ENCODE data around the gene RELT.

RELT gene

GRCh38 chr11:73376803-73377629 is 817 bp downstream of the RELT start:
- peak; percentile 72 for DNase-seq

- no peak for DNase-seq
These were observed 3.1 kb downstream of the RELT start for GRCh38 chr11:73379189-73379880.

DNA sequence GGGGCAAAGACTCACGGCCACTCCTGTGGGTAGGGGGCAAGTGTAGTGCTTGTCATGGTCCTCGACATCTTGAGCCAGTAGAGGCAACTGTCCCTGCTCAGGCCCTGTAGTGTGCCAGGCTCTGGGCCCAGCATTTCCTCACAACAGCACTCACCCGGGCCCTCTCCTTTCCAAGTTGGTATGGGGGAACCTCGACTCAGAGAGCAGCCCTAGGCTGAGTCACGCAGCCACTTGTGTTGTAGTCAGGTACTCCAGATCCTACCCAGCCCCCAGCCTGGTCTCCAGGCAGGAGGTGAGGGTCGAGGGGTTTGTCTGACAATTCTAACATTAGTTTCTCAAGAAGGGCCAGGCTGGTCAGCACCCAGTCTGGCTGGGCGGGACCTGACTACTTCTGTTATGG is 4.1 kb downstream of the RELT start:
- DNase-seq = no peak

GRCh38 chr11:73380897-73381410 is 4.8 kb downstream of the RELT start:
- DNase-seq = no peak

- DNase-seq = no peak
These were observed 5.4 kb downstream of the RELT start for GRCh38 chr11:73381589-73381988.

DNA sequence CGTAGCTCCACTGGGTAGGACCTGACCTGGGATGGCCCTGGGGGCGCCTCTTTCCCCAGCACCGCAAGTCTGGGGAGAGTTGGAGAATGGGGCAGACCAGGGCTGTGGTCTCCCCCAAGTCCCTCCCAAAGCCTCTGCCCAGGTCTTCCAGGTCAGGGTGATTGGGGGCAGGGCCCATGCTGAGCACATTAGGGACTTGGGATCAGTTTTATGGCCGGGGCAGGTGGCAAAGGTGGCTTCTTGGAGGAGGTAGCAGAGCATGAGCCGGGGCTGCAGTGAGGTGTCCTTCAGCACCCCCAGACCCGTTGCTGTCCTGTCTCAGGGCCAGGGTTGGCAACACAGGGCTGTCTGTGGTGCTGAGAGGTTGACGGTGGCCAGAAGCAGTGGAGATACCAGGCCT is 6.0 kb downstream of the RELT start:
- no peak for DNase-seq

- DNase-seq = no peak
These were observed 6.5 kb downstream of the RELT start for GRCh38 chr11:73382747-73383146.

DNA sequence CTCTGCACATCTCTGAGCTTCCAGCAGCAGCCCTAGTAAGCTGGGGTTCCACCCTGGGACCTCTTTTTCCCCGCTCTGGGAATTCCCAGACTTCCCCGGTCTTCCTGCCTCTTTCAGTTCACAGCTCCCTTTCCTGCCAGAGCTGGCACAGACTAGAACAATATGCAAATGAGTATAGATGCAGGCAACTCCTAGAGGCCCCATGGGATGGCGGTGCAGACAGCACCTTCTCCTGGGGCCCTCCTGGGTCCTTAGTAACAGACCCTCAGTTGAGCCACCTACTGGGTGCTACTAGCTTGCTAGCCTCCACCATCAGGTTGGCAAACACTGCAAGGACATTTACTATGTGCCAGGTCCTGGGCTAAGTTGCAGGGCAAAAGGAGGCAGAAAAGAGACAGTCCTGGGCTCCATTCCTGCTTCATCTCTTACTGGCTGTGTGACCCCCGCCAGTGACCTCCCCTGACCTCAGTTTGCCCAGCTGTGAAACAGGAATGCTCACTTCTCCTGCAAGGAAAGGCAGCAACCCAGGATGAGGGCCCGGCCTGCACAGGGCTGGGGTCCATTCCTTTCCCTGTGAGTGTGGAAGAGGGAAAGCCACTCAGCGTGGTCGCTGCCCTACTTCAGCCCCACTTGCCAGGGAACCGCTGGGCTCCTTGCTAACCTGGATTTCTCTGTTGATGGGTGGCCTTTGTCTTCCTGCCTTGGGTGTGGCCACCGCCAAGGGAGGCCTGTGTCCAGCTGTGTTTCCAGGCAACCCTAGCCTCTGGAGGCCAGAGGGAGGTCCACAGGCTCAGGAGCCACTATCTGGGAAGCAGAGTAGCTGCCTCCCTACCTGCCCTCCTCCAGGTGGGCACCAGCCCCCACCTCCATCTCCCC is 7.3 kb downstream of the RELT start:
- peak; percentile 82 for DNase-seq

- no peak for DNase-seq
These were observed 7.9 kb downstream of the RELT start for GRCh38 chr11:73384125-73384441.

DNA sequence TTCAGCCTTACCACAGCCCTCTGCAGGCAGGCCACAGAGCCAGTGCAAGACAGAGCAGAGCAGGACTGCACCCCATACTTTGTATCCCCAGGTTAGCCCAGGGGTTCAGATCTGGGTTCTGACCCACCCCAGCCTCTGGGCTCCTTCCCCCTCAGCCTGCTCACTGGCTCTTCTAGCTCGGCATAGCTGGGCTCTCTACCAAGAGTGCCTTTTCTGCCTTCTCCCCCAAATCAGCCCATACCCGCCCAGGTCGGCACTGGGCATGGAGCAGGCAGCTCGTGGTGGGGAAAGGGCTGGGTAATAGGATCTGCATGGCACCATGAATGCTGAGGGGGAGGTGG is 8.3 kb downstream of the RELT start:
- DNase-seq = no peak

DNA sequence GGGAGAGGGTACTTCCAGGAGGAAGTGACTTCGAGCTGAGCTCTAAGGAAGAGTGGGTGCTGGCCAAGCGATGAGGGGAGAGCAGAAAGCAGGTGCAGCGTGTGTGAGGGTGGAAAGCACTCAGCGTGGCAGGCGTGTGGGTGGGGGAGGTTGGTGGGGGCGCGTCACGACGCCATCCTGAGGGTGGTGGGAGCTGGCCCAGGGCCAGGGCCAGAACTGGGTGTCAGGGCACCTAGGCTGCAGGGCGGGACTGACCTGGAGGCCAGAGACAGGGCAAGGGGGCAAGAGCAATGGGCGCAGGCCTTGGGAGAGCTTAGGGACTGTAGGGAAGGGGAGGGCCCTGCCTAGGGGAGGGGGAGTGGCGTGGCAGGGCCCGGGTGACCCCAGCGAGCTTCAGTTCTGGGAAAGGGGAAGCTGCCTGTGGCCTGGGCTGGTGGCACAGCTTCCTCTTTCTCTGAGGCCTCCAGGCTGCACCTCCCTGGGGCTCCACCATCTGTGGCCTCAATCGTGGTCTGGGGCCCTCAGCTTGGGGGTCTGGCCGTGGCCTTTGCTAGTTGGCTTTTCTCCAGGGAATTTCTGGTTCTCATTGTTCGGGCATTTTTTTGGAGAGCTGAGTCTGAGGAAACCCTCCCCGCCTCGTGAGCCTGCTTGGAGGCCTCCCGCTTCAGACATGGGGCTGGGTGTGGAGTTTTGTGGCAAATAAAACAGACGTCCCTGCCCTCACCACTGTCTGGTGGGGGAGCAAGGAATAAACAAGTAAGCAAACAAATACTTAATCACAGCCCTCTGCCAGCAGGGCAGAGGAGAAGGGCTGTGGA is 8.9 kb downstream of the RELT start:
- peak; percentile 39 for DNase-seq

- peak; percentile 39 for DNase-seq
These were observed 9.8 kb downstream of the RELT start for GRCh38 chr11:73386016-73386415.

DNA sequence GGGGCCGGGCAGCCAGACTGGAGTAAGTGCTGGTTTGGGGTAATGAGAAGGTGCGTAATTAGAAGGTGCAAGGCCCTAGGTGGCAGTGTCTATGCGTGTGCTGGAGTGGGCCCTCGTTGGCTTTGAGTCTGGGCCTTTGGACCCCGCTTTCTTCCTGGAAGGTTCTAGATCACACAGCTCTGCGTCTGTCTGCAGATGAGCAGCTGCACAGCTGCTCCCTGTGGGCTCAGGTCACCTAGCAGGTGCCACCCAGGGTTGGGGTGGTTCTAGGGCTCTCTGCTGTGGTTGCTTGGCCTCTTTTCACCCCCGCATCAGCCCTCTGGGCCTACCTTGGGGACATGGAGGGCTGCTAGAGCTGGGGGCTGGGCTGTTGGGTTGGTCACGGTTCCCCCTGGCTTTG is 10.3 kb downstream of the RELT start:
- no peak for DNase-seq

GRCh38 chr11:73387594-73388264 is 11.5 kb downstream of the RELT start:
- peak; percentile 41 for DNase-seq

GRCh38 chr11:73388265-73389133 is 12.3 kb downstream of the RELT start:
- peak; percentile 75 for DNase-seq

DNA sequence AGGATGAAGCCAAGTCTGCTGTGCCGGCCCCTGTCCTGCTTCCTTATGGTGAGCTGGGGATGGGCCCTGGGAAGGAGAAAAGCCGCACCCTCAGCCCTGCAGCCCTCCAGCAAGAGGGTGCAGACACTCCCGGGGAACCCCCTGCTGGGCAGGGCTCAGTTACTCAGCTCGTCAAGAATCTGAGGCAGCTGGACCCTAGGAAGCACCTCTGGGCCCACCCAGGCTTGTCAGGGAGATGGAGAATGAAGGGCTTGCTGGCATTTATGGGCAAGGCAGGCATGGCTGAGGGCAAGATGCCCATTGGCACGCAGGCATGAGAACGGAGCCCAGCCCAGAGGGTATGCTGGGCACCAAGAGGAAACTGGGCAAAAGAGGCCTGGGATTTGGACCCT is 12.9 kb downstream of the RELT start:
- no peak for DNase-seq

DNA sequence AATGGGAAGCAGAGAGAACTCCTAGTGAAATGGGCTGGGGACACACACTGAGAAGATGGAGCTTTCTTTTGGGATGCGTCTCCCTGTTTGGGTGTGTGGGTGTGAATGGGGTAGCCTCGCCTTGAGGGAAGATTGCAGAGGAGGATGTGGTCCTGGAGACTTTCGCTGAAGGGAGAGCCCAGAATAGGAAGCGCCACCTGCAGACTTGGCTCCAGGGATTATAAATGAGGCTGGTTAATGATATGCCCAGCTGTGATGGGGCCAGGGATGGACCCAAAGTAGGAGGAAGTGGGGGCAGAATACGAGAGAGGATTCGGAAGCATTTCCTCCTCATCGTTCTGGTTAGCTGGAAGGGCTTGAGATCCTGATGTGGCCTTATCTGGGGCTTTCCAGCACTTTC is 13.7 kb downstream of the RELT start:
- DNase-seq = peak; percentile 55

GRCh38 chr11:73390601-73391565 is 14.7 kb downstream of the RELT start:
- no peak for DNase-seq

DNA sequence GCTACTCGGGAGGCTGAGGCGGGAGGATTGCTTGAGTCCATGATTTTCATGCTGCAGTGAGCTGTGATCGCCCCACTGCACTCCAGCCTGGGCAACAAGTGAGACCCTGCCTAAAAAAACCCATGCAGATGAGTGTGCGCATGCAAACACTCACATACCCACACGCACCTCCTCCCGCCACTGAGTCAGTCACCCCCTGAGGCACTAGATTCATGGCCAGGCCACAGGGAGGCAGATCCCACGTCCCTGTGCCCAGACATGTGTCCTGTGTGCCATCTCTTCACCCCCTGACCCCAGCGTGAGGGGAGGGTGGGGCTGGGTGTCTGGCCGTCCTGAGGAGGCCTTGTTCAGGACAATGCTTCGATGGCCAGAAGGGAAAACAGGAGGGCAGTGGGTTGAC is 15.5 kb downstream of the RELT start:
- DNase-seq = no peak

All from NCI-H69 (cell line).